ENCODE results near the gene FBXL19. TPM values are rescaled to one million over a fixed set of nuclear protein-coding genes. Genes with fewer than 3 reads are reported as not detected.

Gene FBXL19
- total and polyA plus RNA-seq, 2 of the 13 experiments (the other 11 are each of a cell fraction or from before 2014, with no cell fraction given), result 6.0 to 13.7 TPM

DNA sequence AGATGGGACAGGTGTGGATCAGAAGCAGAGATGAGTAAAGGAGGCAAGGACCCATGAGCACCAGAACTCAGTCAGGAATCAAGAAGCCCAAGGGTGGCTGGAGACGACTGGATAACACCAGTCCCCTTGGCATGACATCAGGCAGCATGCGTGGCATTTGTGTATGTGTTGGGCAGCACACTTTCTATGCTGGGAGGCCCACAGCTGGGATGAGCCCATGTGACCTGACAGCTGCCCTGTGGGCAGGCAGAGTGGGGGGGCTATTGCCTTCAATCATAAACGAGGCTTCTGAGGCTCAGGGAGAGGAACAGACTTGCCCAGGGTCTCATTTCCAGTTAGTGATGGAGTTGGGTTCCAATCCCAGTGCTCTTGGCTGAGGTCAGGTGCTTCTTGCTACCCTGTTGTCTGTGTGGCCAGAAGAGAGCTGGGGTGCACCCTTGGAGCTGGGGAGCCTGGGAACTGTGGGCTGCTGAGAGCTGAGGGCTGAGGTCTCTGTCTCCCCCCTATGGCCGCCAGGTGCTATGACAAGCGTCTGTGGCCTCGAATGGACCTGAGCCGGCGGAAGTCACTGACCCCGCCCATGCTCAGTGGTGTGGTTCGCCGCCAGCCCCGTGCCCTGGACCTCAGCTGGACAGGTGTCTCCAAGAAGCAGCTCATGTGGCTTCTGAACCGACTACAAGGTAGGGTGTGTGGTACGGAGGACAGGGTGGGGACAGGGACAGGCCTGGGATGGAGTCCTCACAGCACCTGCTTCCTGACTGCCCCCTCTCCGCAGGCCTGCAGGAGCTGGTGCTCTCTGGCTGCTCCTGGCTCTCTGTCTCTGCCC, 18.4 kb downstream of the FBXL19 start (continued):
- peak; percentile 22; the same call in 1 of the 2 replicates for TF ChIP-seq ZKSCAN8 (CRISPR knock-in tag; IDR thresholded peaks at IDR 0.05; ENCODE audit: borderline replicate concordance)
- peak; percentile 66; the same call in 1 of the 2 replicates for TF ChIP-seq ERF (CRISPR knock-in tag; IDR thresholded peaks at IDR 0.05)
- TF ChIP-seq, protein P1, sequence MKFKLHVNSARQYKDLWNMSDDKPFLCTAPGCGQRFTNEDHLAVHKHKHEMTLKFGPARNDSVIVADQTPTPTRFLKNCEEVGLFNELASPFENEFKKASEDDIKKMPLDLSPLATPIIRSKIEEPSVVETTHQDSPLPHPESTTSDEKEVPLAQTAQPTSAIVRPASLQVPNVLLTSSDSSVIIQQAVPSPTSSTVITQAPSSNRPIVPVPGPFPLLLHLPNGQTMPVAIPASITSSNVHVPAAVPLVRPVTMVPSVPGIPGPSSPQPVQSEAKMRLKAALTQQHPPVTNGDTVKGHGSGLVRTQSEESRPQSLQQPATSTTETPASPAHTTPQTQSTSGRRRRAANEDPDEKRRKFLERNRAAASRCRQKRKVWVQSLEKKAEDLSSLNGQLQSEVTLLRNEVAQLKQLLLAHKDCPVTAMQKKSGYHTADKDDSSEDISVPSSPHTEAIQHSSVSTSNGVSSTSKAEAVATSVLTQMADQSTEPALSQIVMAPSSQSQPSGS (CRISPR knock-in tag; IDR thresholded peaks at IDR 0.05), result no peak
- TF ChIP-seq ZNF761 (CRISPR knock-in tag; conservative IDR thresholded peaks at IDR 0.05), result 0 out of 2 replicates have a peak, but pooled peaks have one; percentile 54
- TF ChIP-seq, protein P2, sequence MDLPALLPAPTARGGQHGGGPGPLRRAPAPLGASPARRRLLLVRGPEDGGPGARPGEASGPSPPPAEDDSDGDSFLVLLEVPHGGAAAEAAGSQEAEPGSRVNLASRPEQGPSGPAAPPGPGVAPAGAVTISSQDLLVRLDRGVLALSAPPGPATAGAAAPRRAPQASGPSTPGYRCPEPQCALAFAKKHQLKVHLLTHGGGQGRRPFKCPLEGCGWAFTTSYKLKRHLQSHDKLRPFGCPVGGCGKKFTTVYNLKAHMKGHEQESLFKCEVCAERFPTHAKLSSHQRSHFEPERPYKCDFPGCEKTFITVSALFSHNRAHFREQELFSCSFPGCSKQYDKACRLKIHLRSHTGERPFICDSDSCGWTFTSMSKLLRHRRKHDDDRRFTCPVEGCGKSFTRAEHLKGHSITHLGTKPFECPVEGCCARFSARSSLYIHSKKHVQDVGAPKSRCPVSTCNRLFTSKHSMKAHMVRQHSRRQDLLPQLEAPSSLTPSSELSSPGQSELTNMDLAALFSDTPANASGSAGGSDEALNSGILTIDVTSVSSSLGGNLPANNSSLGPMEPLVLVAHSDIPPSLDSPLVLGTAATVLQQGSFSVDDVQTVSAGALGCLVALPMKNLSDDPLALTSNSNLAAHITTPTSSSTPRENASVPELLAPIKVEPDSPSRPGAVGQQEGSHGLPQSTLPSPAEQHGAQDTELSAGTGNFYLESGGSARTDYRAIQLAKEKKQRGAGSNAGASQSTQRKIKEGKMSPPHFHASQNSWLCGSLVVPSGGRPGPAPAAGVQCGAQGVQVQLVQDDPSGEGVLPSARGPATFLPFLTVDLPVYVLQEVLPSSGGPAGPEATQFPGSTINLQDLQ (CRISPR knock-in tag; IDR thresholded peaks at IDR 0.05), result no peak
- TF ChIP-seq RXRA (CRISPR knock-in tag; IDR thresholded peaks at IDR 0.05), result peak; percentile 84
- TF ChIP-seq, protein P3, sequence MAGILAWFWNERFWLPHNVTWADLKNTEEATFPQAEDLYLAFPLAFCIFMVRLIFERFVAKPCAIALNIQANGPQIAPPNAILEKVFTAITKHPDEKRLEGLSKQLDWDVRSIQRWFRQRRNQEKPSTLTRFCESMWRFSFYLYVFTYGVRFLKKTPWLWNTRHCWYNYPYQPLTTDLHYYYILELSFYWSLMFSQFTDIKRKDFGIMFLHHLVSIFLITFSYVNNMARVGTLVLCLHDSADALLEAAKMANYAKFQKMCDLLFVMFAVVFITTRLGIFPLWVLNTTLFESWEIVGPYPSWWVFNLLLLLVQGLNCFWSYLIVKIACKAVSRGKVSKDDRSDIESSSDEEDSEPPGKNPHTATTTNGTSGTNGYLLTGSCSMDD (CRISPR knock-in tag; IDR thresholded peaks at IDR 0.05), result no peak
- TF ChIP-seq, protein P4, sequence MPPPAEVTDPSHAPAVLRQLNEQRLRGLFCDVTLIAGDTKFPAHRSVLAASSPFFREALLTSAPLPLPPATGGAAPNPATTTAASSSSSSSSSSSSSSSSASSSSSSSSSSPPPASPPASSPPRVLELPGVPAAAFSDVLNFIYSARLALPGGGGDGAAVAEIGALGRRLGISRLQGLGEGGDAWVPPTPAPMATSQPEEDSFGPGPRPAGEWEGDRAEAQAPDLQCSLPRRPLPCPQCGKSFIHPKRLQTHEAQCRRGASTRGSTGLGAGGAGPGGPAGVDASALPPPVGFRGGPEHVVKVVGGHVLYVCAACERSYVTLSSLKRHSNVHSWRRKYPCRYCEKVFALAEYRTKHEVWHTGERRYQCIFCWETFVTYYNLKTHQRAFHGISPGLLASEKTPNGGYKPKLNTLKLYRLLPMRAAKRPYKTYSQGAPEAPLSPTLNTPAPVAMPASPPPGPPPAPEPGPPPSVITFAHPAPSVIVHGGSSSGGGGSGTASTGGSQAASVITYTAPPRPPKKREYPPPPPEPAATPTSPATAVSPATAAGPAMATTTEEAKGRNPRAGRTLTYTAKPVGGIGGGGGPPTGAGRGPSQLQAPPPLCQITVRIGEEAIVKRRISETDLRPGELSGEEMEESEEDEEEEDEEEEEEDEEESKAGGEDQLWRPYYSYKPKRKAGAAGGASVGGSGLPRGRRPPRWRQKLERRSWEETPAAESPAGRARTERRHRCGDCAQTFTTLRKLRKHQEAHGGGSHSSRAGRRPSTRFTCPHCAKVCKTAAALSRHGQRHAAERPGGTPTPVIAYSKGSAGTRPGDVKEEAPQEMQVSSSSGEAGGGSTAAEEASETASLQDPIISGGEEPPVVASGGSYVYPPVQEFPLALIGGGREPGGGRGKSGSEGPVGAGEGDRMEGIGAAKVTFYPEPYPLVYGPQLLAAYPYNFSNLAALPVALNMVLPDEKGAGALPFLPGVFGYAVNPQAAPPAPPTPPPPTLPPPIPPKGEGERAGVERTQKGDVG (CRISPR knock-in tag; IDR thresholded peaks at IDR 0.05; ENCODE audit: borderline replicate concordance), result no peak
- no peak for TF ChIP-seq NFE2L2 (IDR thresholded peaks at IDR 0.05; ENCODE audit: low read length)
- TF ChIP-seq ZBTB38 (CRISPR knock-in tag; IDR thresholded peaks at IDR 0.05), result peak; percentile 67; the same call in 1 of the 2 replicates
- TF ChIP-seq FOXK1 (CRISPR knock-in tag; IDR thresholded peaks at IDR 0.05; ENCODE audit: borderline replicate concordance, low read depth), result no peak
- TF ChIP-seq, protein P5, sequence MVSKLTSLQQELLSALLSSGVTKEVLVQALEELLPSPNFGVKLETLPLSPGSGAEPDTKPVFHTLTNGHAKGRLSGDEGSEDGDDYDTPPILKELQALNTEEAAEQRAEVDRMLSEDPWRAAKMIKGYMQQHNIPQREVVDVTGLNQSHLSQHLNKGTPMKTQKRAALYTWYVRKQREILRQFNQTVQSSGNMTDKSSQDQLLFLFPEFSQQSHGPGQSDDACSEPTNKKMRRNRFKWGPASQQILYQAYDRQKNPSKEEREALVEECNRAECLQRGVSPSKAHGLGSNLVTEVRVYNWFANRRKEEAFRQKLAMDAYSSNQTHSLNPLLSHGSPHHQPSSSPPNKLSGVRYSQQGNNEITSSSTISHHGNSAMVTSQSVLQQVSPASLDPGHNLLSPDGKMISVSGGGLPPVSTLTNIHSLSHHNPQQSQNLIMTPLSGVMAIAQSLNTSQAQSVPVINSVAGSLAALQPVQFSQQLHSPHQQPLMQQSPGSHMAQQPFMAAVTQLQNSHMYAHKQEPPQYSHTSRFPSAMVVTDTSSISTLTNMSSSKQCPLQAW (CRISPR knock-in tag; IDR thresholded peaks at IDR 0.05), result peak; percentile 86; the same call in 1 of the 2 replicates
- TF ChIP-seq, protein P6, sequence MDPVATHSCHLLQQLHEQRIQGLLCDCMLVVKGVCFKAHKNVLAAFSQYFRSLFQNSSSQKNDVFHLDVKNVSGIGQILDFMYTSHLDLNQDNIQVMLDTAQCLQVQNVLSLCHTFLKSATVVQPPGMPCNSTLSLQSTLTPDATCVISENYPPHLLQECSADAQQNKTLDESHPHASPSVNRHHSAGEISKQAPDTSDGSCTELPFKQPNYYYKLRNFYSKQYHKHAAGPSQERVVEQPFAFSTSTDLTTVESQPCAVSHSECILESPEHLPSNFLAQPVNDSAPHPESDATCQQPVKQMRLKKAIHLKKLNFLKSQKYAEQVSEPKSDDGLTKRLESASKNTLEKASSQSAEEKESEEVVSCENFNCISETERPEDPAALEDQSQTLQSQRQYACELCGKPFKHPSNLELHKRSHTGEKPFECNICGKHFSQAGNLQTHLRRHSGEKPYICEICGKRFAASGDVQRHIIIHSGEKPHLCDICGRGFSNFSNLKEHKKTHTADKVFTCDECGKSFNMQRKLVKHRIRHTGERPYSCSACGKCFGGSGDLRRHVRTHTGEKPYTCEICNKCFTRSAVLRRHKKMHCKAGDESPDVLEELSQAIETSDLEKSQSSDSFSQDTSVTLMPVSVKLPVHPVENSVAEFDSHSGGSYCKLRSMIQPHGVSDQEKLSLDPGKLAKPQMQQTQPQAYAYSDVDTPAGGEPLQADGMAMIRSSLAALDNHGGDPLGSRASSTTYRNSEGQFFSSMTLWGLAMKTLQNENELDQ (CRISPR knock-in tag; IDR thresholded peaks at IDR 0.05; ENCODE audit: borderline replicate concordance), result 0 out of 2 replicates have a peak, but pooled peaks have one; percentile 41
- peak; percentile 73; the same call in 1 of the 2 replicates for TF ChIP-seq MTA1 (CRISPR knock-in tag; IDR thresholded peaks at IDR 0.05; ENCODE audit: borderline replicate concordance)
- no peak for TF ChIP-seq ZNF703 (CRISPR knock-in tag; IDR thresholded peaks at IDR 0.05; ENCODE audit: borderline replicate concordance)

Measured in HepG2 (cell line).